Left lung (tissue), 10 donors: ENCODE measurements around the gene SELENOH. TPM values are rescaled to one million over a fixed set of nuclear protein-coding genes. Genes with fewer than 3 reads are reported as not detected.

ENCODE experiments used
- ATAC-seq: fragments of 200-7000 bp; cut with Tn5 transposase; one replicate; pipeline ENCODE4 v1.9.1; 2020; ENCODE audit warnings: moderate library complexity
- DNase-seq, 4 donors: peaks; one replicate each; pipeline ENCODE4 v3.0.0-alpha.2; 2013 to 2020
- H3K27ac ChIP-seq, 2 donors: fragments of 200-600 bp; sonication (generic) in 1 of 2; one replicate each; pipeline versions ENCODE4 v1.5.0 to v1.8.0; 2020 to 2021
- H3K27me3 ChIP-seq, 2 donors: fragments of 200-600 bp; sonication (generic) in 1 of 2; one replicate each; pipeline versions ENCODE4 v1.5.0 to v1.8.0; 2020 to 2021
- H3K36me3 ChIP-seq, 2 donors: fragments of 200-600 bp; sonication (generic) in 1 of 2; one replicate each; pipeline versions ENCODE4 v1.5.0 to v1.8.0; 2020 to 2021
- H3K4me1 ChIP-seq, 2 donors: fragments of 200-600 bp; one replicate each; pipeline ENCODE4 v1.8.0; 2021
- H3K4me3 ChIP-seq, 2 donors: fragments of 200-600 bp; sonication (generic) in 1 of 2; one replicate each; pipeline versions ENCODE4 v1.5.0 to v1.8.0; 2020 to 2021; ENCODE audit warnings: mild to moderate bottlenecking in 1 of 2
- H3K9me3 ChIP-seq, 2 donors: fragments of 200-600 bp; sonication (generic) in 1 of 2; one replicate each; pipeline versions ENCODE4 v1.5.0 to v1.8.0; 2020 to 2021
- CTCF ChIP-seq, 2 donors: fragments of 200-600 bp; sonication (generic) in 1 of 2; IDR thresholded peaks; one replicate each; pipeline versions ENCODE4 v1.5.0 to v1.8.0; 2021; ENCODE audit warnings: antibody characterized with exemption in 2 of 2
- intact Hi-C, 2 donors: fragments of 100-400 bp; cut with DNase I; formaldehyde crosslinking; loops; one replicate each; pipeline versions ENCODE4 v1.11.2 to v1.14.2; 2022
- polyA plus RNA-seq, 6 donors: library from polyadenylated mRNA; unstranded; fragments of 120-200 nt; gene quantifications; one replicate each; pipeline ENCODE4 v1.2.1, GENCODE V29; 2013; ENCODE audit not compliant: insufficient read length in 6 of 6
- total RNA-seq, 2 donors: library from RNA; stranded (reverse); fragmentation: NEBNext Ultra II Directional; extraction: Animal tissue kit (Norgen Biotek cat#: 25700); gene quantifications; one replicate each; pipeline ENCODE4 v1.2.1, GENCODE V29; 2021
- donor health status: DM: no; HTN: yes; CAD: no.
- donor health status: DM: no; HTN: no; CAD: no.

Gene SELENOH
- total and polyA plus RNA-seq, 8 donors, result 94.1 to 130 (median 109) TPM

GRCh38 chr11:57792060-57792541 is 50.8 kb downstream of the SELENOH start:
- peak overlapping the region; percentile 79 to 87 for H3K27ac ChIP-seq
- no peaks in the 10 kb centered on the region for H3K9me3 ChIP-seq
- H3K36me3 ChIP-seq, result peaks cover 0 to 37% of the 10 kb centered on the region in 2 donors
- H3K4me1 ChIP-seq, result peaks cover 41 to 83% of the 10 kb centered on the region in 2 donors
- H3K27me3 ChIP-seq, result no peaks in the 10 kb centered on the region
- ATAC-seq (peak; percentile 83), DNase-seq (peak in 2 of 4 donors; percentile 90 to 98)
- no peak for TF ChIP-seq CTCF (IDR thresholded peaks at IDR 0.05)
- intact Hi-C loops, result no loop called here
- peak overlapping the region in 1 of 2 donors; percentile 22 for H3K4me3 ChIP-seq

- peak overlapping the region; percentile 79 to 87 for H3K27ac ChIP-seq
- H3K27me3 ChIP-seq, result no peaks in the 10 kb centered on the region
- peak overlapping the region in 1 of 2 donors; percentile 22 for H3K4me3 ChIP-seq
- peak; percentile 68 for ATAC-seq
- DNase-seq, result no peak
- H3K36me3 ChIP-seq, result peaks cover 0 to 43% of the 10 kb centered on the region in 2 donors
- intact Hi-C loops, result no loop called here
- peaks cover 34 to 77% of the 10 kb centered on the region in 2 donors for H3K4me1 ChIP-seq
- no peaks in the 10 kb centered on the region for H3K9me3 ChIP-seq
- TF ChIP-seq CTCF (IDR thresholded peaks at IDR 0.05), result no peak
These were observed 51.6 kb downstream of the SELENOH start for GRCh38 chr11:57792870-57793269.

Other genes with a start within 250 kb of the SELENOH start
- 10 to 100 TPM; 11.8 to 25.3 TPM for gene SLC43A1, start 225.8 kb upstream of the SELENOH start, total RNA-seq
- 10 to 100 TPM; 11.7 to 19.6 (median 18.0) TPM for gene SLC43A1, start 225.8 kb upstream of the SELENOH start, polyA plus RNA-seq
- 10 to 100 TPM; 21.7 to 39.6 TPM for gene TIMM10, start 210.7 kb upstream of the SELENOH start, total RNA-seq
- 10 to 100 TPM; 26.5 to 41.0 (median 33.6) TPM for gene TIMM10, start 210.7 kb upstream of the SELENOH start, polyA plus RNA-seq
- gene SMTNL1, start 203.9 kb upstream of the SELENOH start, total RNA-seq, result not detected
- under 1 TPM; 0.13 to 0.80 (median 0.42) TPM for gene SMTNL1, start 203.9 kb upstream of the SELENOH start, polyA plus RNA-seq
- 100 to 1,000 TPM in 1 of 2 donors, 10 to 100 TPM in 1; 97.1 to 109 TPM for gene UBE2L6, start 173.8 kb upstream of the SELENOH start, total RNA-seq
- 10 to 100 TPM; 56.1 to 67.0 (median 62.9) TPM for gene UBE2L6, start 173.8 kb upstream of the SELENOH start, polyA plus RNA-seq
- gene SERPING1, start 143.8 kb upstream of the SELENOH start, total RNA-seq, result 100 to 1,000 TPM; 195 to 329 TPM
- gene SERPING1, start 143.8 kb upstream of the SELENOH start, polyA plus RNA-seq, result 100 to 1,000 TPM; 172 to 206 (median 193) TPM
- 1 to 10 TPM; 1.2 to 2.3 TPM for gene YPEL4, start 91.6 kb upstream of the SELENOH start, total RNA-seq
- gene YPEL4, start 91.6 kb upstream of the SELENOH start, polyA plus RNA-seq, result 10 to 100 TPM in 1 of 6 donors, 1 to 10 TPM in 5; 5.9 to 10.1 (median 7.0) TPM
- 10 to 100 TPM; 10.1 to 13.1 TPM for gene CLP1, start 83.7 kb upstream of the SELENOH start, total RNA-seq
- 10 to 100 TPM; 11.9 to 14.3 (median 13.3) TPM for gene CLP1, start 83.7 kb upstream of the SELENOH start, polyA plus RNA-seq
- 10 to 100 TPM; 69.9 to 83.6 TPM for gene ZDHHC5, start 73.4 kb upstream of the SELENOH start, total RNA-seq
- gene ZDHHC5, start 73.4 kb upstream of the SELENOH start, polyA plus RNA-seq, result 10 to 100 TPM; 37.5 to 48.8 (median 41.0) TPM
- gene MED19, start 29.3 kb upstream of the SELENOH start, total RNA-seq, result 10 to 100 TPM; 11.0 to 11.8 TPM
- 10 to 100 TPM; 14.0 to 21.9 (median 16.0) TPM for gene MED19, start 29.3 kb upstream of the SELENOH start, polyA plus RNA-seq
- gene TMX2, start 28.9 kb upstream of the SELENOH start, total RNA-seq, result 10 to 100 TPM; 67.7 to 88.3 TPM
- gene TMX2, start 28.9 kb upstream of the SELENOH start, polyA plus RNA-seq, result 100 to 1,000 TPM in 1 of 6 donors, 10 to 100 TPM in 5; 88.0 to 107 (median 93.9) TPM
- not detected for gene BTBD18, start 10.3 kb downstream of the SELENOH start, total RNA-seq
- gene BTBD18, start 10.3 kb downstream of the SELENOH start, polyA plus RNA-seq, result under 1 TPM; 0.21 to 0.56 (median 0.31) TPM
- 100 to 1,000 TPM; 187 to 217 TPM for gene CTNND1, start 20.3 kb downstream of the SELENOH start, total RNA-seq
- gene CTNND1, start 20.3 kb downstream of the SELENOH start, polyA plus RNA-seq, result 100 to 1,000 TPM; 229 to 301 (median 268) TPM